Measurements from ENCODE around the gene FBXO38.

Gene FBXO38, protein sequence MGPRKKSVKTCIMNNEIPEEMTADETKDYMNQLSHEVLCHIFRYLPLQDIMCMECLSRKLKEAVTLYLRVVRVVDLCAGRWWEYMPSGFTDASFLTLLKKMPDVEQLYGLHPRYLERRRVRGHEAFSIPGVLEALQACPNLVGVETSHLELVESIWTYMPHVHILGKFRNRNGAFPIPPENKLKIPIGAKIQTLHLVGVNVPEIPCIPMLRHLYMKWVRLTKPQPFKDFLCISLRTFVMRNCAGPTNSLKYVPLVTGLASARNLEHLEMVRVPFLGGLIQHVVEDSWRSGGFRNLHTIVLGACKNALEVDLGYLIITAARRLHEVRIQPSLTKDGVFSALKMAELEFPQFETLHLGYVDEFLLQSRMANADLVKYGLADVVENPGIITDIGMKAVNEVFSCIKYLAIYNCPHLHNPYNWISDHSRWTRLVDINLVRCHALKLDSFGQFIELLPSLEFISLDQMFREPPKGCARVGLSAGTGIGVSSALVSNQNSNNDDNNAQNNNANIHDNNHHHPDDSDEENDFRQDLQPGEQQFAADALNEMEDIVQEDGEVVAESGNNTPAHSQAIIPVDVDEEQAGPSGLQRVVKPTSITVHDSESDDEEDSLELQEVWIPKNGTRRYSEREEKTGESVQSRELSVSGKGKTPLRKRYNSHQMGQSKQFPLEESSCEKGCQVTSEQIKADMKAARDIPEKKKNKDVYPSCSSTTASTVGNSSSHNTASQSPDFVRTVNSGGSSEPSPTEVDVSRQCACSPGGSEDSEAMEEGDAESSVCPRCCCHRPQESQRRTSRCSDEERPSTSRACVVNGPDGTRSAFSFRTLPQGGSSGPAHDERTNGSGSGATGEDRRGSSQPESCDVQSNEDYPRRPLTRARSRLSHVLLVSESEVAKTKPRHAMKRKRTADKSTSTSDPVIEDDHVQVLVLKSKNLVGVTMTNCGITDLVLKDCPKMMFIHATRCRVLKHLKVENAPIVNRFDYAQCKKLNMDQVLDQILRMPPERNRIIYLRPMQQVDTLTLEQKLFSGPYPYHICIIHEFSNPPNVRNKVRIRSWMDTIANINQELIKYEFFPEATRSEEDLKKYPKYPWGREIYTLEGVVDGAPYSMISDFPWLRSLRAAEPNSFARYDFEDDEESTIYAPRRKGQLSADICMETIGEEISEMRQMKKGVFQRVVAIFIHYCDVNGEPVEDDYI

DNA sequence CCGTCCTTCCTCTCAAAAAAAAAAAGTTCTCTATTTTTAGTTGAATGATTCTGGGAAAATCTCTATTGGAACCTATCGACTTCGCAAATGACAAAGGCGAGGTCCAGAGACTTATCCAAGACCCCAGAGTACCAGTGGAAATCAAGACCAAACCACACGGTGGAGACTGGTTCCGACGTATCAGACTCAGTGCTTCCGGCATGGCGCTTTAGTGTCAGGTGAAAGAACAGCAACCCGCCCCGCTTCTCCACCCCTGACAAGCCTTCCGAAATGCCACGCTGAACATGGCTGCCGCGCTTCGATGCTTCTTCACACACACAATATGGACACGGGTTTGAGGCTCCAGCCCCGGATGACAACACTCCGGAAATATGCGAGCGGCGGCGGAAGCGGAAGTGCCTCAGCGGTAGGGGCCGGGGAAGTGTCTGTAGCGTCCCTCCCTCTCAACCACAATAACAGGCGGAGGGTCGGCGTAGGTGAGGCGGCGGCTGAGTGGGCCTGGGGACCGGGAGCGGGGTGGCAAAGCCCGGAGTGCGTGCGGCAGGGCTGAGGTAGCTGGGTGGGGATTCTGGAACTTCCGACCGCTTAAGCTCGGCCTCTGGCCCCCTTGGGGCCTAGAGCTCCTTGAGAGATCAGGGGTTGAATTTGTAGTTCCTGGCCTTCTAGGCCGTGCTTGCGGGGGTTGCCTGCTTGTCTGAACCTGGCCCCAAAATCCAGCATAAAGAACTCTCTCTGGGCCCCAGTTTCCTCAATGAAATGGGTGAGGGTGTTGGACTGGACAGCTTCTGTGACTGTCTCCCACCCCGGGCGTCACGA, at the start of gene FBXO38:
FBXO38 (plus strand) TSS at position 395 of the 816 bp plus-strand sequence. CDS start 10,819 bp downstream, outside the sequence.
- peak within 1 kb of the TSS; percentile 95 for H3K4me3 Mint-ChIP-seq
- H3K36me3 Mint-ChIP-seq (ENCODE audit: low read depth) = peaks cover 22% of the 10 kb centered on the region
- DNase-seq (peak; percentile 95), ATAC-seq (peak; percentile 98)
- no peaks in the 10 kb centered on the region for H3K27me3 Mint-ChIP-seq
- H3K9me3 Mint-ChIP-seq = peaks cover 2% of the 10 kb centered on the region
- H3K27ac Mint-ChIP-seq = peak within 1 kb of the TSS; percentile 98
- peaks cover 68% of the 10 kb centered on the region for H3K4me1 Mint-ChIP-seq

DNA sequence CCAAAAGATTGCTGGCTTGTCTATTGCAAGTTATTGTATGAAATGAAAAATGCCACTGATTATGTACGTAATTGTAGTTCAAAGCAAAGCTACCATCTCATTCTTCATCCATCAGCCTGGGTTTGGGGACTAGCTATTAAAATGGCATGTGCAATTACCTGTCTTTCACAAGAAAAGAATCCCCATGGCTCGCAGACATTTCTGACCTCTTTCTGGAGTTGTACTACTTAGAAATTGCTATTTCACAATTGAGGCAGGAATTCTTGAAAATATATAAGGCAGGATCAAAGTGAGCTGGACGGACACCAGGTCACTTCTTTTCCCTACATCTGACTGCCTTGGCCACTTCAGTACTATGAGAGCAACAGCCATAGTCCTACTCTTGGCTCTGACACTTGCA, 48.5 kb upstream of the FBXO38 start, which contains the start of gene SPINK9:
SPINK9 (plus strand) TSS at position 301 of the 400 bp plus-strand sequence; CDS start at position 356, 55 bp downstream.
- H3K9me3 Mint-ChIP-seq = peaks cover 10% of the 10 kb centered on the region
- no peak within 1 kb of the TSS for H3K4me3 Mint-ChIP-seq
- ATAC-seq = no peak

DNA sequence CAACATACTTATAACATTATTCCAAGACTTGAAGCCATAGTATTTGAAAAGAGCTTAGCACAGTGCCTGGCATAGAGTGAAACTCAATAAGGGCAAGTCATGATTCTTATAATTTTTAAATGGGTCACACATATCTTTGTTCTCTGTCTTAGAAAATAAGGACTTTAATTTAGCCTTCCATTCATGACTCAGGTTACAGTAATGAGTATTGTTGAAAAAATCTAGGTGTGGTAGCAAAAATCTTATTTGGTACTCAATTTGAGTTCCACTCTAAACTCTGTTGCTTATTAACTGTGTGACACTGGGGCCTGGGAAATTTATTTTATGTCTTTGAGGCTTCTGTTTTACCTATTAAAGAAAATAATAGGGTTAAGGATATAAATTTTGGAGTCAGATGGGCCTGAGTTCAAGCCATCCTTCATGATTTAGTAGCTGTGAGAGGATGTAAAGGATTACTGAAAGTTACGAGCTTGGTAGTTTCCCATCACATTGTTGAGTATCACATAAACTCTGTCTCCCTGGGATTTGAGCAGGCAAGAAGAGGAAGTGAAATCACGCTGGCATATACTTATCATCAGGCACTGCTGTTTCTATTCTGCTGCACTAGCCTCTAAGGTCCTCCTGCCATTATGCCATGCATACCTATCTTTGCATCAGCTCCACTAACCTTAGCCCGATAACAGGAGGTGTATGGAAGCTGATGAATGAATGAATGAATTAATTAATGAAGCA, 46.9 kb upstream of the FBXO38 start:
- Mint-ChIP-seq H3K4me1 (no peaks in the 10 kb centered on the region), H3K27ac (no peak overlapping the region), H3K27me3 (no peaks in the 10 kb centered on the region), H3K36me3 (ENCODE audit: low read depth) (no peaks in the 10 kb centered on the region), H3K4me3 (no peak overlapping the region), H3K9me3 (peaks cover 3% of the 10 kb centered on the region)
- DNase-seq = no peak
- no peak for ATAC-seq

More for the DNA sequence above, 48.5 kb upstream of the FBXO38 start, which contains the start of gene SPINK9:
- no peak for DNase-seq
- no peak within 1 kb of the TSS for H3K27ac Mint-ChIP-seq
- H3K27me3 Mint-ChIP-seq = no peaks in the 10 kb centered on the region
- no peaks in the 10 kb centered on the region for H3K4me1 Mint-ChIP-seq
- no peaks in the 10 kb centered on the region for H3K36me3 Mint-ChIP-seq (ENCODE audit: low read depth)

DNA sequence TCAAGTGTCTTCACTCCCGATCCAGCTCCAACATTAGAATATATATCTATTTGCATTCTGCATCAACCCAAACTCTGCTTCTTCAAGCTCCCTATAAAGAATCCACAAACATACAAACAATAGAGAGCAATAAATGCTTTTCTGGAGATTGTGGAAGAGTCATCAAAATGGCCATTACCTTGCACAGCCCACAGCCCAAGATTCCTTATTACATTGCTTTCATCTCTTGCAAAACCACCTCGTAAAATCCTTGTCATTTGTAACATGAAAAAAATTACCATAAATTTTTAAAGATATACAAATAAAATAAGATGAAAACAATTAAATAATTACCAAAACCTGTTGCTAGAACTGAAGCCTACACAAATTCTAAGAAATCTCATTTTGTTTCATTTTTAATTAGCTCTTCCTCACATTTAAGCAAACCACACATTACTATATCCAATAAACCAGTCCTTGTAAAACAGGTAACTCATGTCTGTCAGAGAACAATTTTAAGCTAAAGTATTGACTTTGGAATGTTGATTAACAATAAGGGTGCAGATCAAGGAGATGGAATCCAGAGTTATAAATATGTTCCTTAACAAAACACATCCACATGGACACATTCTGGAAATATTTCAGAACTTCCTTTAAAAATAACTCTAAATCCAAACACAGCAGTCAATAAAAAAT, 41.2 kb upstream of the FBXO38 start:
- Mint-ChIP-seq H3K4me1 (no peaks in the 10 kb centered on the region), H3K27me3 (no peaks in the 10 kb centered on the region), H3K4me3 (no peak overlapping the region), H3K9me3 (no peaks in the 10 kb centered on the region), H3K36me3 (ENCODE audit: low read depth) (no peaks in the 10 kb centered on the region), H3K27ac (no peak overlapping the region)
- DNase-seq (no peak), ATAC-seq (no peak)

DNA sequence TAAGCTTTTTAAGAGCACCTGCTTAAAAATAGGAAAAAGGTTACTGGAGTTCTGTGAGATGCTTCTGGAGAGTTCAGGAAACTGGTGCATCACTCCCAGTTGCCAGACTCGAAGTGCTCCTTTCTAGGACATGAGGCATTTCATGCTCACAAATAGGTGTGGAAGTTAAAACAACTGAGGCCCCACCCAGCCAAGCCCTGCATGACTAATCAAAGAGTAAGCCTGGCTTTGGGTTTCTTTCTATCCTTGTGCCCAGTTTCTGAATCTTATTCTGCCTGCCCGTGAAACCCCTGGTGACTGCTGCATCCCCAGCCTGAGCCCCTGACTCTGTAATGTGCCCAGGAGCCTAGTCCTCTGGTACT, 40.7 kb upstream of the FBXO38 start:
- Mint-ChIP-seq H3K4me1 (no peaks in the 10 kb centered on the region), H3K4me3 (no peak overlapping the region), H3K27ac (no peak overlapping the region), H3K27me3 (no peaks in the 10 kb centered on the region), H3K36me3 (ENCODE audit: low read depth) (no peaks in the 10 kb centered on the region), H3K9me3 (no peaks in the 10 kb centered on the region)
- DNase-seq (no peak), ATAC-seq (no peak)

DNA sequence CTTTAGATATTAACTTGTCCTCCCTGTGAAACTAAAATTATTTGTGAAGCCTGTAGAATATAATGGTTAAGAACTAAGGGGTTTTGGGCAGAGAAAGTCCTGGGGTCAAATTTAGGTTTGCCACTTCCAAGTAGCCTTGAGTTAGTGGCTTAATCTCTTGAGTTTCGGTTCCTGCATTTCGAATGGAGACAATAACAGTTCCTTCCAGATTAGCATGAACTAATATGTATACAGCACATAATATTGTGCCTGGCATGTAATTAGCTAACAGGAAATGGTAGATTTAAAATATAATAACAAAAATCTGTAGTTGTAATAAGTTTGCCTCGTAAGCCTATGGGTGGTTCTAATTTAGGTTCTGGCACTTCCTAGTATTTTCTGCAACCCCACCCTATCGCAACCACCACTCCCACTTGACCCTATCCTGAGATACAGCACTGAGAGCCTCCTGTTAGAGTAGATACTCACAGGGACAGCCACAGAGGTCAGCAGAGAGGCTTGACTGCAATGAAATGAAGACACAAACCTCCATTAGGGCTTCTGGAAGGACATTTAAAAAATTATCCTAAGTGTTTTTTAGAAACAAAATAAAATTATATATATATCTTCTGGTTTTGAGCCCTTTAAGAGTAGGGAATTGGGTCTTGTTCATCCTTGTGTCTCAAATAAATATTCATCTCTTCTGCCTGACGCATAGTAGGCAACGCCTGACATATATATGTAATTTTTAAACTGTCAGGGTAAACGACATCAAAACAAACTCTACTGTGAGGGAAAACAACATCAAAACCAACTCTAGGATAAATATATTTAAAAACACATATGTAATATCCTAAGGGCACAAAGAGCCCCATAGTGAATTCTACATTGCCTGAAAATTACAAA, 39.9 kb upstream of the FBXO38 start:
- no peaks in the 10 kb centered on the region for H3K4me1 Mint-ChIP-seq
- no peaks in the 10 kb centered on the region for H3K36me3 Mint-ChIP-seq (ENCODE audit: low read depth)
- DNase-seq (no peak), ATAC-seq (no peak)
- H3K4me3 Mint-ChIP-seq = no peak overlapping the region
- H3K9me3 Mint-ChIP-seq = no peaks in the 10 kb centered on the region
- no peak overlapping the region for H3K27ac Mint-ChIP-seq
- H3K27me3 Mint-ChIP-seq = no peaks in the 10 kb centered on the region

DNA sequence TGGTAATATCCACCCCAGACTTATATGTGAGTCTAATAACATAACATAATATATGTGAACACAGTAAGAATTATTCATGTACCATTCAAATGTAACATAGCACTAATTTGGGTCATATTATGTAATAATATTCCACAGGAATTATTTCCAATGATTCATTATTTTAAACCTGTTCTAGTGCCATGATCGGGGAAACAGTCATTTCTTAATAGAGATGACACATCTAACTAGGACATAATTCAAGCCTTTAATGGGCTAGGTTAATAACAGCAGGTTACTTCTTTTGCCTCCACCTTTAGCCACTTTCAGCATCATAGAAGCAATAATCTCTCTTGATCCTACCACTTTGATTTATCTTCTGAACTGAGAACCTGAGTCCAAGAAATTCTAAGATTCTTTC, 36.1 kb upstream of the FBXO38 start:
- no peaks in the 10 kb centered on the region for H3K4me1 Mint-ChIP-seq
- H3K27ac Mint-ChIP-seq = no peak overlapping the region
- ATAC-seq = no peak
- no peak overlapping the region for H3K4me3 Mint-ChIP-seq
- no peaks in the 10 kb centered on the region for H3K36me3 Mint-ChIP-seq (ENCODE audit: low read depth)
- DNase-seq = no peak
- no peaks in the 10 kb centered on the region for H3K27me3 Mint-ChIP-seq
- no peaks in the 10 kb centered on the region for H3K9me3 Mint-ChIP-seq

DNA sequence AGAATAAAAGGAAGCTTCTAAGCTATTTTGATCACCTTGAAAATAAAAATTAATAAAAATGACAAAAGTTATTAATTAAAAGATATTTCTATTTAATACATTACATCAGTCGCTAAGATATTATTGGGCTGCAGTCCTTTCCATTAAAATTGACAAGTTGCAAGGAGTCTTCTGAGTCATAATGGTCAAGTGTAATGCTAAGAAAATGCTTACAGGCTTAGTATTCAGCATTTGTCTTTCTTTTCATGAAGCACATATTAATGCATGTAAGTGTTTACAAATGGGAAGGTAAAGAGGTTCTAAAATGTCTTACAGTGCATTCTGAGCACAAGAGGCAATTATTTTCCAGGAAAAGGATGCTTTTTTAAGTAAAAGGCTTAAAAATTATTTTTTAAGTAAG, 31.1 kb upstream of the FBXO38 start:
- Mint-ChIP-seq H3K36me3 (ENCODE audit: low read depth) (no peaks in the 10 kb centered on the region), H3K4me1 (no peaks in the 10 kb centered on the region), H3K9me3 (no peaks in the 10 kb centered on the region), H3K27me3 (no peaks in the 10 kb centered on the region), H3K27ac (no peak overlapping the region), H3K4me3 (no peak overlapping the region)
- DNase-seq (no peak), ATAC-seq (no peak)

DNA sequence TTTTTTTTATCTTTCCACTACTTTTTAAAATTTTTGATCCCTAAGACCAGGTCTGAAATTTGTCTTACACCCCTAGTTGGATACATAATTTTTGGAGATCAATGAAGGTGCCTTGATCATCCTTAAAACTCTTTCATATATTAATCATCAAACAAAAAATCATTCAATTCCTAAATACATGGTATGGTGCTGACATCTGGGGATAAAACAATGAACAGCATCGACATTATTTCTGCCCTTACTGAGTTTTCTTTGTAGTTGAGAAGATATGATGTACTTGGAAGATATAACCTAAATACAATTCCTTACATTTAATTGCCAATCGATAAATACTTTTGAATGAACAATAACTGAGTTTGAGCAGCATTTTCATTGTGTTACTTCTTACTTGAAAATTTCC, 30.1 kb upstream of the FBXO38 start:
- no peak overlapping the region for H3K4me3 Mint-ChIP-seq
- no peaks in the 10 kb centered on the region for H3K36me3 Mint-ChIP-seq (ENCODE audit: low read depth)
- H3K27me3 Mint-ChIP-seq = no peaks in the 10 kb centered on the region
- H3K4me1 Mint-ChIP-seq = no peaks in the 10 kb centered on the region
- no peak for DNase-seq
- no peaks in the 10 kb centered on the region for H3K9me3 Mint-ChIP-seq
- no peak for ATAC-seq
- H3K27ac Mint-ChIP-seq = no peak overlapping the region

DNA sequence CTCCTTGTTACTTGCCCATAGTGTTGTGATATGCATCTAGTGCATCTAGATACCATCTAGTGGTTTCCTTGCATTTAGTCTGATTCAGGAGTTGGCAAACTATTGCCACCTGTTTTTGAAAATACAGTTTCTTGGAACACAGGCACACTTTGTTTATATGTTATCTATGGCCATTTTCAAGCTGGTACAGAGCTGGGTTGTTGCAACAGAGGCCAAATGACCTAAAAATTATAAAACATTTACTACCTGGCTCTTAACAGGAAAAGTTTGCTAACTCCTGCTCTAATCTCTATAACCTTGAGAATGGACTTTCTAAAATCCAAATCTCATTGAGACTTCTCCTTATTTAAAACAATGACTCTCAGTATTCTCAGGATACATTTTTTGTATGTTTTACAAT, 19.4 kb upstream of the FBXO38 start:
- peaks cover 15% of the 10 kb centered on the region for H3K9me3 Mint-ChIP-seq
- H3K36me3 Mint-ChIP-seq (ENCODE audit: low read depth) = no peaks in the 10 kb centered on the region
- H3K4me1 Mint-ChIP-seq = no peaks in the 10 kb centered on the region
- no peak overlapping the region for H3K27ac Mint-ChIP-seq
- H3K4me3 Mint-ChIP-seq = no peak overlapping the region
- ATAC-seq (no peak), DNase-seq (no peak)
- H3K27me3 Mint-ChIP-seq = peaks cover 1% of the 10 kb centered on the region

DNA sequence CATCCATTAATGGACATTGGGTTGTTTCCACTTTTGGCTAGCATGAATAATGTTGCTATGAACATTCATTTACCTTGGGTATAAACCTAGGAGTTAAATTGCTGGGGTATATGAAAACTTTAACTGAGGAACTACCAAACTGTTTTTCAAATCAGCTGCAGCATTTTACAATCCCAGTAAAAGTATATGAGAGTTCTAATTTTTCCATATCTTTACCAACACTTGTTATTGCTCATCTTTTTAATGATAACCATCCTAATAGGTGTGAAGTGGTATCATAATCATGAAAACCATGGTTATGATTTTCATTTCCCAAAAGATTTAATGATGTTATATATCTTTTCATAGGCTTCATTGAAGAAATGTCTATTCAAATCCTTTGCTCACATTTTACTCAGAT, 15.5 kb upstream of the FBXO38 start:
- Mint-ChIP-seq H3K4me1 (no peaks in the 10 kb centered on the region), H3K4me3 (no peak overlapping the region)

DNA sequence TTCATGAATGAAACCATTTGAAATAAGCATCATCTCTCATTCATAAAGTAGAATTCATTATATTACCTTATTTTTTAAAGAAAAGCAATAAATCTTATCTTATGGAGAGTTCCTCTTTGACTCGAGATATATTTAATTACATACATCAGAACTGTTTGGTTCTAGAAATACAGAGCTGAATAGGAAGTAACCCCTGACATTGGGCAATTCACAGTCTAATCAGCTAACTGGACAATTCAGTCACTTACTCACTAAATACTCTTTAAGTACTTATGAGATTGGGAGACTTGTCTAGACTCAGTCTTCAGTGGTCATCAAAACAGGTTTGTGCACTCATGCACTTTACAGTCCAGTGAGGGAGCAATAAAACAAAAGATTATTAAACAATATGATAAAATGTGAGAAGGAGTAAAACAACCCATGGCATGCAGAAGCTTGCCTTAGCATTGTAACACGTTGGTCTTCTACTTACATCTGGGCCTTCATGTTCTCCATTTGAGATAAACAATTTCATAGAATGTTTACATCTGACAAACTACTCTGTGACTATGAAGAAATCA, 11.5 kb upstream of the FBXO38 start:
- H3K4me3 Mint-ChIP-seq = no peak overlapping the region
- ATAC-seq = no peak
- H3K4me1 Mint-ChIP-seq = no peaks in the 10 kb centered on the region
- no peak overlapping the region for H3K27ac Mint-ChIP-seq
- H3K36me3 Mint-ChIP-seq (ENCODE audit: low read depth) = peaks cover 5% of the 10 kb centered on the region
- peaks cover 1% of the 10 kb centered on the region for H3K27me3 Mint-ChIP-seq
- peaks cover 20% of the 10 kb centered on the region for H3K9me3 Mint-ChIP-seq
- no peak for DNase-seq

More for the DNA sequence above, 15.5 kb upstream of the FBXO38 start:
- no peak for DNase-seq
- no peak overlapping the region for H3K27ac Mint-ChIP-seq
- H3K36me3 Mint-ChIP-seq (ENCODE audit: low read depth) = peaks cover 4% of the 10 kb centered on the region
- H3K27me3 Mint-ChIP-seq = peaks cover 1% of the 10 kb centered on the region
- no peak for ATAC-seq
- peaks cover 20% of the 10 kb centered on the region for H3K9me3 Mint-ChIP-seq

Measured in activated naive CD8-positive, alpha-beta T cell treated with anti-CD3 and anti-CD28 coated beads, Interleukin-2, amount 50 U/mL, for 24 hours (primary cell).